ENCODE data around the gene PYGO2.

GRCh38 chr1:154992721-154993571 lies 31.4 kb upstream of the PYGO2 start:
- TF ChIP-seq, protein P1, sequence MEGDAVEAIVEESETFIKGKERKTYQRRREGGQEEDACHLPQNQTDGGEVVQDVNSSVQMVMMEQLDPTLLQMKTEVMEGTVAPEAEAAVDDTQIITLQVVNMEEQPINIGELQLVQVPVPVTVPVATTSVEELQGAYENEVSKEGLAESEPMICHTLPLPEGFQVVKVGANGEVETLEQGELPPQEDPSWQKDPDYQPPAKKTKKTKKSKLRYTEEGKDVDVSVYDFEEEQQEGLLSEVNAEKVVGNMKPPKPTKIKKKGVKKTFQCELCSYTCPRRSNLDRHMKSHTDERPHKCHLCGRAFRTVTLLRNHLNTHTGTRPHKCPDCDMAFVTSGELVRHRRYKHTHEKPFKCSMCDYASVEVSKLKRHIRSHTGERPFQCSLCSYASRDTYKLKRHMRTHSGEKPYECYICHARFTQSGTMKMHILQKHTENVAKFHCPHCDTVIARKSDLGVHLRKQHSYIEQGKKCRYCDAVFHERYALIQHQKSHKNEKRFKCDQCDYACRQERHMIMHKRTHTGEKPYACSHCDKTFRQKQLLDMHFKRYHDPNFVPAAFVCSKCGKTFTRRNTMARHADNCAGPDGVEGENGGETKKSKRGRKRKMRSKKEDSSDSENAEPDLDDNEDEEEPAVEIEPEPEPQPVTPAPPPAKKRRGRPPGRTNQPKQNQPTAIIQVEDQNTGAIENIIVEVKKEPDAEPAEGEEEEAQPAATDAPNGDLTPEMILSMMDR (IDR thresholded peaks at IDR 0.05; ENCODE audit: low read depth, low read length): peak; percentile 37
- TF ChIP-seq EZH2phosphoT487 (IDR thresholded peaks at IDR 0.05; ENCODE audit: low read depth): no peak

All from OCI-LY3 (cell line).